ENCODE data around the gene NTRK2. TPM values are rescaled to one million over a fixed set of nuclear protein-coding genes. Genes with fewer than 3 reads are reported as not detected.

Gene NTRK2
- total and polyA plus RNA-seq, 4 experiments from 2014 or later: 0.11 to 0.18 (median 0.12) TPM; not detected in 1

DNA sequence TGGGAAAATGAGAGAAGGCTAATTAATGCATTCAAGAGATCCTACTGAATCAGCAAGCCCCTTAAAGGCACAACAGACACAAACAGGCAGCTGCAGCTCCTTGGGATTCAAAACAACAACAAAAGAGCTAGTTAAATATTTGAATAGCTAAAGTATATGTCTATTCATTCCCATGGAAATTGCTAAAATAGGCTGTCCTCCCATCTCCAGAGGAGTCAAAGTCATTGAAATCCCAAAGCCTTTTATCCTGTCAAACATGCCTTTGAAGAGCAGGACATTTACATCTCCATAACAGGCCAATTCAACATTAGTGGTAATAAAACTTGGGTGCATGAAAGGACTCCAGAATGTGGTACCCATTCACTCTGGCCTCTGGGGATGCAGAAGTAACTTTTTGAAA is 177.4 kb downstream of the NTRK2 start:
- H3K4me3 Mint-ChIP-seq: no peak overlapping the region
- no peaks in the 10 kb centered on the region for H3K36me3 Mint-ChIP-seq
- H3K4me3 ChIP-seq (ENCODE audit: low read length in 2 of 2): no peak overlapping the region
- no peaks in the 10 kb centered on the region for H3K36me3 ChIP-seq (ENCODE audit: insufficient read depth, low read length)
- POLR2A ChIA-PET (ENCODE audit: partially characterized antibody): no interaction called here
- no peak overlapping the region for H3K27ac ChIP-seq (ENCODE audit: low read depth, low read length)
- no peaks in the 10 kb centered on the region for H3K4me1 Mint-ChIP-seq
- DNase-seq: no peak
- H3K27me3 Mint-ChIP-seq: peaks cover 1 to 2% of the 10 kb centered on the region in 2 donors
- no peaks in the 10 kb centered on the region for H3K27me3 ChIP-seq (ENCODE audit: insufficient read depth, low read length)
- H3K9me3 Mint-ChIP-seq: peaks cover 0 to 3% (median 0%) of the 10 kb centered on the region in 8 donors
- no peaks in the 10 kb centered on the region for H3K9me3 ChIP-seq (ENCODE audit: control insufficient read depth in 1 of 2, low read length in 2 of 2)
- no peak overlapping the region for H3K27ac Mint-ChIP-seq
- CTCF ChIA-PET (ENCODE audit: partially characterized antibody): no interaction called here
- intact Hi-C loops (cut with micrococcal nuclease): no loop called here
- no peaks in the 10 kb centered on the region for H3K4me1 ChIP-seq (ENCODE audit: insufficient read depth, low read length)

DNA sequence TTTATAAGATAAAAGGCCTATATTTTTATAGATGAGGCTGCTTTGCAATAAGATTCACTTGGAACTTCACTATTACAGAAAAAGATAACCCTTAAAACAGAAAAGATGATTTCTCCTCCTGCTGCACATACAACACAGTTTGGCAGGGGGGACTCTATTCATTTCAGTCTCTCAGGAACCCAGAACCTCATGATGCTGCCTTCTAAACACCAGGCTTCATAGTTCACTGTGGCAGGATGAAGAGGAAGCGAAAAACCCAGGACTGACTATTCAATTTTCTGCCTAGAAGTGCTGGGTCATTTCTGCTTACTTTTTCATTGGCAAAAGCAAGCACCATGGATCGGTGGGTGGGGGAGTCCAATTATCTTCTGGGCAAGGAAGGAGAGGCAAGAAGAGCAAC is 179.5 kb downstream of the NTRK2 start:
- Histone ChIP-seq H3K27me3 (ENCODE audit: insufficient read depth, low read length) (no peaks in the 10 kb centered on the region), H3K27ac (ENCODE audit: low read depth, low read length) (no peak overlapping the region), H3K36me3 (ENCODE audit: insufficient read depth, low read length) (no peaks in the 10 kb centered on the region), H3K4me1 (ENCODE audit: insufficient read depth, low read length) (no peaks in the 10 kb centered on the region), H3K9me3 (ENCODE audit: control insufficient read depth in 1 of 2, low read length in 2 of 2) (no peaks in the 10 kb centered on the region), H3K4me3 (ENCODE audit: low read length in 2 of 2) (no peak overlapping the region)
- no peak for DNase-seq
- Mint-ChIP-seq H3K36me3 (no peaks in the 10 kb centered on the region), H3K27ac (no peak overlapping the region), H3K9me3 (peaks cover 0 to 3% (median 0%) of the 10 kb centered on the region in 8 donors), H3K27me3 (no peaks in the 10 kb centered on the region), H3K4me3 (no peak overlapping the region), H3K4me1 (no peaks in the 10 kb centered on the region)
- intact Hi-C loops (cut with micrococcal nuclease): no loop called here
- CTCF ChIA-PET (ENCODE audit: partially characterized antibody): no interaction called here
- POLR2A ChIA-PET (ENCODE audit: partially characterized antibody): no interaction called here

DNA sequence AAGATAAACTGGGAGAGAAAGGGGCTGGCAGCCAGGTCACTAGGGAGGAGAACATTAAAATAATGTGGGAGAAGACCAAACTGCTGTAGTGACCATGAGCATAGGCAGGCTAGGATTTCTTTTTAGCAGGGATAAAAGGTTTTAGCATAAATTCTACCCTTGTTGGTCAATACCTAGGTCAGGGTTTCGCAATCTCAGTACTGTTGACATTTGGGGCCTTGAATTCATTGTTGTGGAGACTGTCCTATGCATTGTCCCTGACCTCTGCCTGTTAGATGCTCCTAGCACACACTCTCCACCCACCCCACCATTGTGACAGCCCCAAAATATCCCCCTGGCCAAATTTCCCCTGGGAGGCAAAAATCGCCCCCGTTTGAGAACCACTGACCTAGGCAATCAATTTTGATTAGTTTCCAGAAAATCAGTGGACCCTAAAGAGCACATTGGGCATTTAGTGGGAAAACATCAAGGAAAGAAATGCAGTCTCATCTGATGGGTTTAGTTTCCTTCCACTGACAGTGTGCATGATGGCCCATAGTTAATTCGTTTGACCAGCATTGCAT is 181.4 kb downstream of the NTRK2 start:
- Mint-ChIP-seq H3K4me3 (no peak overlapping the region), H3K36me3 (no peaks in the 10 kb centered on the region), H3K27me3 (no peaks in the 10 kb centered on the region), H3K4me1 (no peaks in the 10 kb centered on the region), H3K27ac (no peak overlapping the region), H3K9me3 (peaks cover 0 to 3% (median 0%) of the 10 kb centered on the region in 8 donors)
- Histone ChIP-seq H3K27ac (ENCODE audit: low read depth, low read length) (no peak overlapping the region), H3K4me1 (ENCODE audit: insufficient read depth, low read length) (no peaks in the 10 kb centered on the region), H3K9me3 (ENCODE audit: control insufficient read depth in 1 of 2, low read length in 2 of 2) (no peaks in the 10 kb centered on the region), H3K27me3 (ENCODE audit: insufficient read depth, low read length) (no peaks in the 10 kb centered on the region), H3K4me3 (ENCODE audit: low read length in 2 of 2) (no peak overlapping the region), H3K36me3 (ENCODE audit: insufficient read depth, low read length) (no peaks in the 10 kb centered on the region)
- CTCF ChIA-PET (ENCODE audit: partially characterized antibody): no interaction called here
- no peak for DNase-seq
- intact Hi-C loops (cut with micrococcal nuclease): no loop called here
- POLR2A ChIA-PET (ENCODE audit: partially characterized antibody): no interaction called here

DNA sequence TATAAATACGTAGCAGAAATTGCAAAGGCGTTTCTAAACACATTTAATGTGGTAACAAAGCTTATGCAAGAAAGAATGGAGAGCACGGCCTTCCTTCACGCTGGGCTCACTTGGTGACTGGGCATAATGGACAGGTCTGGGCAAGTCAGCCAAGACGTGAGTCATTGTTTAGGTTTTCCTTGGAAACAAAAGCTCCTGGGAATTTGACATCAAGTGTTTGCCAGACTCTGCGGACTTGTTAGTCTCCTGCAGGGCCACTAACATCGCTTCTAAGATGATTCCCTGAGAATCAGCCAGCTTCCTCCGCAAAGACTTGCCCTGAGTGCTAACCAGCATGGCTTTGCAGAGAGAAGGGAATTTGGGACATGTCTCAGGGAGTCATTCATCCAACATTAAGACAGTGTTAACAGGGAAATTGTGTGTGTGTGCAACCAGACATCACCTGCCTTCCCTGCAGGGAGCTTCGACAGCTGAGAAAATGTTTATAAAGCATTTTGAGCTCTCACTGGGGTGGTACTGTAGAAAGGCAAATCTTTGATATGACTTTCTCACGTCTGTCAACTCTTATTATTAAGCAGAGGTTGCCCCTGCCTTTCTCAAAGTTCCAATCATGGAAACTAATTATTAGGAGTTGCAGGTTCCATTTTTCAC is 182.5 kb downstream of the NTRK2 start:
- Histone ChIP-seq H3K27ac (ENCODE audit: low read depth, low read length) (no peak overlapping the region), H3K27me3 (ENCODE audit: insufficient read depth, low read length) (no peaks in the 10 kb centered on the region), H3K4me3 (ENCODE audit: low read length in 2 of 2) (no peak overlapping the region), H3K9me3 (ENCODE audit: control insufficient read depth in 1 of 2, low read length in 2 of 2) (no peaks in the 10 kb centered on the region), H3K36me3 (ENCODE audit: insufficient read depth, low read length) (no peaks in the 10 kb centered on the region), H3K4me1 (ENCODE audit: insufficient read depth, low read length) (no peaks in the 10 kb centered on the region)
- no peaks in the 10 kb centered on the region for H3K27me3 Mint-ChIP-seq
- no peak for DNase-seq
- H3K27ac Mint-ChIP-seq: no peak overlapping the region
- H3K9me3 Mint-ChIP-seq: peaks cover 0 to 3% (median 0%) of the 10 kb centered on the region in 8 donors
- H3K36me3 Mint-ChIP-seq: no peaks in the 10 kb centered on the region
- ChIA-PET POLR2A (ENCODE audit: partially characterized antibody) (no interaction called here), CTCF (ENCODE audit: partially characterized antibody) (no interaction called here)
- no peak overlapping the region for H3K4me3 Mint-ChIP-seq
- H3K4me1 Mint-ChIP-seq: no peaks in the 10 kb centered on the region
- intact Hi-C loops (cut with micrococcal nuclease): no loop called here

DNA sequence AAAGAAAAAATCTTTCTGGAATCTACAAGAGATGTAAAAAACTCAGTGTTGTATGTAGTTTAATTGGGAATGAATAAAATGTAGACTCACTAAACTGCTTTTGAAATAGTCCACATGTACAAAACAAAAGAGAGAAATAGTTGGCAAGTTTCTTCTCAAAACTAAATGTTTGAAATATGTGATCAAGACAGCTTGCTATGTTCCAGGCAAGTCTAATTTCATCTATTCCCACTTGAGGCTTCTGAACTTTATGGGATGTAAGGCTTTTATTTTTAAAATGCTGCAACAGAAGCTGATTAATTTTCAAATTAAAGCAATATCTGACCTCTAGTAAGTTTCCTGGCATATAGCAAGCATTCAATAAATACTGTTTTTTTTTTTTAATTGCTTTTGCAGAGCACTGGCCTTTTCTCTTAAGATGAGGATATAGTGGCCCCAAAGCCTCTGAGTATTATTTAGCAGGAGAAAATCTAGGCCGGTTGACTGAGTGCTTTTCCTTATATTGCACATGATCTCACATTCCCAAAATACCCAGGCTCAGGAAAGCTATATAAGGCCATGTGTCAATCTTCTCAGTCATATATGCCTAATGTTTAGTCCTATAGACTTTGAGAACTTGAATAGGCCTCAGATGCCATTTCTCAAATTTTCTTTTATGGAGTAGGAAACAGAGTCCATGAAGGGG is 183.2 kb downstream of the NTRK2 start:
- DNase-seq: no peak
- H3K36me3 Mint-ChIP-seq: no peaks in the 10 kb centered on the region
- no peaks in the 10 kb centered on the region for H3K4me1 Mint-ChIP-seq
- H3K9me3 Mint-ChIP-seq: no peaks in the 10 kb centered on the region
- H3K4me3 Mint-ChIP-seq: no peak overlapping the region
- no peaks in the 10 kb centered on the region for H3K27me3 ChIP-seq (ENCODE audit: insufficient read depth, low read length)
- CTCF ChIA-PET (ENCODE audit: partially characterized antibody): no interaction called here
- POLR2A ChIA-PET (ENCODE audit: partially characterized antibody): no interaction called here
- H3K4me1 ChIP-seq (ENCODE audit: insufficient read depth, low read length): no peaks in the 10 kb centered on the region
- no peak overlapping the region for H3K27ac Mint-ChIP-seq
- no peaks in the 10 kb centered on the region for H3K27me3 Mint-ChIP-seq
- no peak overlapping the region for H3K4me3 ChIP-seq (ENCODE audit: low read length in 2 of 2)
- no peaks in the 10 kb centered on the region for H3K36me3 ChIP-seq (ENCODE audit: insufficient read depth, low read length)
- intact Hi-C loops (cut with micrococcal nuclease): no loop called here
- H3K27ac ChIP-seq (ENCODE audit: low read depth, low read length): no peak overlapping the region
- H3K9me3 ChIP-seq (ENCODE audit: control insufficient read depth in 1 of 2, low read length in 2 of 2): no peaks in the 10 kb centered on the region

DNA sequence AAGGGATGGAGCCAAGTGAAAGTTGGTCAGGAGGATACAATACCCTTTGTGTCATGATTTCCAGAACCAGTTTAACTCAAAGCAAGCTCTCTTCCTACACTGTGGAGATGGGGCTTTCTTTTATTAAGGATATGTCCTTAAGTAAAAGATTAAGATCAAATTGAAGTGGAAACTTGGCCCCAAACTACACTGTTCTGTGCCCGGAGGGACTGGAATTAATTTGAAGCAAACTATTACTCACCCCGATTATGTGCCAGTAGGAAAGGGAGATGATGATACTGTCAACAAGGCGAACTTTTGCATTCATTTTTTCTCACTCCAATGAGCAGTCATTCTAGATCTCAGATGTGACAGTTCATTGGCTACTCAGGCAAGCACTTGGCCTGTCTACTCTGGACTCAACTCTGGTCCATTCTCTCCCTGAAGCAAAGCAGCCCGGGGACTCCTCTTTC is 186.7 kb downstream of the NTRK2 start:
- H3K4me3 ChIP-seq (ENCODE audit: low read length in 2 of 2): no peak overlapping the region
- H3K36me3 ChIP-seq (ENCODE audit: insufficient read depth, low read length): no peaks in the 10 kb centered on the region
- no peaks in the 10 kb centered on the region for H3K4me1 ChIP-seq (ENCODE audit: insufficient read depth, low read length)
- ChIA-PET POLR2A (ENCODE audit: partially characterized antibody) (no interaction called here), CTCF (ENCODE audit: partially characterized antibody) (no interaction called here)
- intact Hi-C loops (cut with micrococcal nuclease): no loop called here
- no peak overlapping the region for H3K27ac ChIP-seq (ENCODE audit: low read depth, low read length)
- Mint-ChIP-seq H3K4me1 (no peaks in the 10 kb centered on the region), H3K27ac (no peak overlapping the region), H3K4me3 (no peak overlapping the region), H3K27me3 (peaks cover 0 to 2% of the 10 kb centered on the region in 2 donors), H3K9me3 (no peaks in the 10 kb centered on the region), H3K36me3 (no peaks in the 10 kb centered on the region)
- H3K9me3 ChIP-seq (ENCODE audit: control insufficient read depth in 1 of 2, low read length in 2 of 2): no peaks in the 10 kb centered on the region
- DNase-seq: no peak
- no peaks in the 10 kb centered on the region for H3K27me3 ChIP-seq (ENCODE audit: insufficient read depth, low read length)

DNA sequence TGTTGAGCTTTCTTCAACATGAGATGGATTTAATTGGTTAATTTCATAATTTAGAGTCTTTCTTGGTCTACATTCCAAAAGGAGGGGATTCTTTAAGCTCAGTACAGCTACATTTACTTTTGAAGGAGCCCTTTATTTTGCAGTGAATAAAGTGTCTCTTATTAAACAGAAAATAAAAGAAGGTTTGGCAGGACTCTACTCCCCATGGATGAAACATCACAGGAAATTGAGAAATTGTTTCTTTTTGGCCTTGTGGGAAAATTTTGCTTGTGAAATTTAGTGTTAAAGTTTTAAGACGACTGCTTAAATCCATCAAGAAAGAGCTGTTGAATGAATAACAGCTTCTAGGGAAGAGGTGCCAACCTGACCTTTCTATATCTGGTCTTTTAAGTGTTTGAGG is 187.7 kb downstream of the NTRK2 start:
- H3K36me3 Mint-ChIP-seq: no peaks in the 10 kb centered on the region
- Histone ChIP-seq H3K4me1 (ENCODE audit: insufficient read depth, low read length) (no peaks in the 10 kb centered on the region), H3K36me3 (ENCODE audit: insufficient read depth, low read length) (no peaks in the 10 kb centered on the region), H3K4me3 (ENCODE audit: low read length in 2 of 2) (no peak overlapping the region), H3K9me3 (ENCODE audit: control insufficient read depth in 1 of 2, low read length in 2 of 2) (no peaks in the 10 kb centered on the region), H3K27ac (ENCODE audit: low read depth, low read length) (no peak overlapping the region), H3K27me3 (ENCODE audit: insufficient read depth, low read length) (no peaks in the 10 kb centered on the region)
- no peaks in the 10 kb centered on the region for H3K9me3 Mint-ChIP-seq
- ChIA-PET POLR2A (ENCODE audit: partially characterized antibody) (no interaction called here), CTCF (ENCODE audit: partially characterized antibody) (no interaction called here)
- no peaks in the 10 kb centered on the region for H3K4me1 Mint-ChIP-seq
- H3K27me3 Mint-ChIP-seq: peaks cover 0 to 2% of the 10 kb centered on the region in 2 donors
- H3K27ac Mint-ChIP-seq: no peak overlapping the region
- H3K4me3 Mint-ChIP-seq: no peak overlapping the region
- intact Hi-C loops (cut with micrococcal nuclease): no loop called here
- no peak for DNase-seq

Measured in CD4-positive, alpha-beta memory T cell (primary cell).